ENCODE measurements around the gene CDCA3. TPM values are rescaled to one million over a fixed set of nuclear protein-coding genes. Genes with fewer than 3 reads are reported as not detected.

CDCA3 gene
- total and polyA plus RNA-seq, 2 of the 13 experiments (the other 11 are each of a cell fraction or from before 2014, with no cell fraction given) = 32.7 to 56.5 TPM

- 0 out of 2 replicates have a peak, but pooled peaks have one; percentile 15 for TF ChIP-seq HMG20B (CRISPR knock-in tag; conservative IDR thresholded peaks at IDR 0.05)
- TF ChIP-seq, protein P1, sequence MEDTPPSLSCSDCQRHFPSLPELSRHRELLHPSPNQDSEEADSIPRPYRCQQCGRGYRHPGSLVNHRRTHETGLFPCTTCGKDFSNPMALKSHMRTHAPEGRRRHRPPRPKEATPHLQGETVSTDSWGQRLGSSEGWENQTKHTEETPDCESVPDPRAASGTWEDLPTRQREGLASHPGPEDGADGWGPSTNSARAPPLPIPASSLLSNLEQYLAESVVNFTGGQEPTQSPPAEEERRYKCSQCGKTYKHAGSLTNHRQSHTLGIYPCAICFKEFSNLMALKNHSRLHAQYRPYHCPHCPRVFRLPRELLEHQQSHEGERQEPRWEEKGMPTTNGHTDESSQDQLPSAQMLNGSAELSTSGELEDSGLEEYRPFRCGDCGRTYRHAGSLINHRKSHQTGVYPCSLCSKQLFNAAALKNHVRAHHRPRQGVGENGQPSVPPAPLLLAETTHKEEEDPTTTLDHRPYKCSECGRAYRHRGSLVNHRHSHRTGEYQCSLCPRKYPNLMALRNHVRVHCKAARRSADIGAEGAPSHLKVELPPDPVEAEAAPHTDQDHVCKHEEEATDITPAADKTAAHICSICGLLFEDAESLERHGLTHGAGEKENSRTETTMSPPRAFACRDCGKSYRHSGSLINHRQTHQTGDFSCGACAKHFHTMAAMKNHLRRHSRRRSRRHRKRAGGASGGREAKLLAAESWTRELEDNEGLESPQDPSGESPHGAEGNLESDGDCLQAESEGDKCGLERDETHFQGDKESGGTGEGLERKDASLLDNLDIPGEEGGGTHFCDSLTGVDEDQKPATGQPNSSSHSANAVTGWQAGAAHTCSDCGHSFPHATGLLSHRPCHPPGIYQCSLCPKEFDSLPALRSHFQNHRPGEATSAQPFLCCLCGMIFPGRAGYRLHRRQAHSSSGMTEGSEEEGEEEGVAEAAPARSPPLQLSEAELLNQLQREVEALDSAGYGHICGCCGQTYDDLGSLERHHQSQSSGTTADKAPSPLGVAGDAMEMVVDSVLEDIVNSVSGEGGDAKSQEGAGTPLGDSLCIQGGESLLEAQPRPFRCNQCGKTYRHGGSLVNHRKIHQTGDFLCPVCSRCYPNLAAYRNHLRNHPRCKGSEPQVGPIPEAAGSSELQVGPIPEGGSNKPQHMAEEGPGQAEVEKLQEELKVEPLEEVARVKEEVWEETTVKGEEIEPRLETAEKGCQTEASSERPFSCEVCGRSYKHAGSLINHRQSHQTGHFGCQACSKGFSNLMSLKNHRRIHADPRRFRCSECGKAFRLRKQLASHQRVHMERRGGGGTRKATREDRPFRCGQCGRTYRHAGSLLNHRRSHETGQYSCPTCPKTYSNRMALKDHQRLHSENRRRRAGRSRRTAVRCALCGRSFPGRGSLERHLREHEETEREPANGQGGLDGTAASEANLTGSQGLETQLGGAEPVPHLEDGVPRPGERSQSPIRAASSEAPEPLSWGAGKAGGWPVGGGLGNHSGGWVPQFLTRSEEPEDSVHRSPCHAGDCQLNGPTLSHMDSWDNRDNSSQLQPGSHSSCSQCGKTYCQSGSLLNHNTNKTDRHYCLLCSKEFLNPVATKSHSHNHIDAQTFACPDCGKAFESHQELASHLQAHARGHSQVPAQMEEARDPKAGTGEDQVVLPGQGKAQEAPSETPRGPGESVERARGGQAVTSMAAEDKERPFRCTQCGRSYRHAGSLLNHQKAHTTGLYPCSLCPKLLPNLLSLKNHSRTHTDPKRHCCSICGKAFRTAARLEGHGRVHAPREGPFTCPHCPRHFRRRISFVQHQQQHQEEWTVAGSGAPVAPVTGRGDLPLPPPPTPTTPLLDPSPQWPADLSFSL (CRISPR knock-in tag; IDR thresholded peaks at IDR 0.05) = no peak
- peak; percentile 71 for TF ChIP-seq AGO1 (IDR thresholded peaks at IDR 0.05; ENCODE audit: low read depth, low read length, poor library complexity, severe bottlenecking)
- no peak for TF ChIP-seq IKZF4 (CRISPR knock-in tag; IDR thresholded peaks at IDR 0.05; ENCODE audit: borderline replicate concordance, low read depth, not compliant biosample characterization)
- peak; percentile 63; the same call in 1 of the 2 replicates for TF ChIP-seq ETV6 (CRISPR knock-in tag; conservative IDR thresholded peaks at IDR 0.05)
- peak; percentile 55; the same call in 1 of the 2 replicates for TF ChIP-seq ZZZ3 (CRISPR knock-in tag; IDR thresholded peaks at IDR 0.05; ENCODE audit: borderline replicate concordance)
- TF ChIP-seq TAF15 (IDR thresholded peaks at IDR 0.05; ENCODE audit: low read depth, low read length, poor library complexity, severe bottlenecking) = peak; percentile 52
- TF ChIP-seq MXI1 (IDR thresholded peaks at IDR 0.05; ENCODE audit: borderline replicate concordance, low read depth, low read length) = peak; percentile 83; the same call in 2 of the 3 replicates
- TF ChIP-seq HNRNPLL (IDR thresholded peaks at IDR 0.05; ENCODE audit: low read depth, low read length, poor library complexity, severe bottlenecking) = peak; percentile 92
- TF ChIP-seq, protein P2, sequence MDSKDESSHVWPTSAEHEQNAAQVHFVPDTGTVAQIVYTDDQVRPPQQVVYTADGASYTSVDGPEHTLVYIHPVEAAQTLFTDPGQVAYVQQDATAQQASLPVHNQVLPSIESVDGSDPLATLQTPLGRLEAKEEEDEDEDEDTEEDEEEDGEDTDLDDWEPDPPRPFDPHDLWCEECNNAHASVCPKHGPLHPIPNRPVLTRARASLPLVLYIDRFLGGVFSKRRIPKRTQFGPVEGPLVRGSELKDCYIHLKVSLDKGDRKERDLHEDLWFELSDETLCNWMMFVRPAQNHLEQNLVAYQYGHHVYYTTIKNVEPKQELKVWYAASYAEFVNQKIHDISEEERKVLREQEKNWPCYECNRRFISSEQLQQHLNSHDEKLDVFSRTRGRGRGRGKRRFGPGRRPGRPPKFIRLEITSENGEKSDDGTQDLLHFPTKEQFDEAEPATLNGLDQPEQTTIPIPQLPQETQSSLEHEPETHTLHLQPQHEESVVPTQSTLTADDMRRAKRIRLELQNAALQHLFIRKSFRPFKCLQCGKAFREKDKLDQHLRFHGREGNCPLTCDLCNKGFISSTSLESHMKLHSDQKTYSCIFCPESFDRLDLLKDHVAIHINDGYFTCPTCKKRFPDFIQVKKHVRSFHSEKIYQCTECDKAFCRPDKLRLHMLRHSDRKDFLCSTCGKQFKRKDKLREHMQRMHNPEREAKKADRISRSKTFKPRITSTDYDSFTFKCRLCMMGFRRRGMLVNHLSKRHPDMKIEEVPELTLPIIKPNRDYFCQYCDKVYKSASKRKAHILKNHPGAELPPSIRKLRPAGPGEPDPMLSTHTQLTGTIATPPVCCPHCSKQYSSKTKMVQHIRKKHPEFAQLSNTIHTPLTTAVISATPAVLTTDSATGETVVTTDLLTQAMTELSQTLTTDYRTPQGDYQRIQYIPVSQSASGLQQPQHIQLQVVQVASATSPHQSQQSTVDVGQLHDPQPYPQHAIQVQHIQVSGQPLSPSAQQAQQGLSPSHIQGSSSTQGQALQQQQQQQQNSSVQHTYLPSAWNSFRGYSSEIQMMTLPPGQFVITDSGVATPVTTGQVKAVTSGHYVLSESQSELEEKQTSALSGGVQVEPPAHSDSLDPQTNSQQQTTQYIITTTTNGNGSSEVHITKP (CRISPR knock-in tag; IDR thresholded peaks at IDR 0.05; ENCODE audit: low read depth) = no peak; the same call in 1 of the 2 replicates
- TF ChIP-seq ZFP37 (CRISPR knock-in tag; IDR thresholded peaks at IDR 0.05; ENCODE audit: borderline replicate concordance) = no peak
- peak; percentile 41; the same call in 1 of the 2 replicates for TF ChIP-seq ZNF230 (CRISPR knock-in tag; IDR thresholded peaks at IDR 0.05)
- peak; percentile 1; the same call in 1 of the 2 replicates for TF ChIP-seq NFE2L2 (IDR thresholded peaks at IDR 0.05; ENCODE audit: low read length)
These were observed 1.0 kb upstream of the CDCA3 start, which contains the start of gene USP5 (continued) for GRCh38 chr12:6851921-6852650.

Measured in HepG2 (cell line).